GM12864 (cell line): ENCODE measurements around the gene CAMSAP2.
A peak's percentile ranks its signal among the peaks of the same experiment; 100 is the strongest.

Experiments
- DNase-seq: peaks from one replicate; pipeline ENCODE4 v3.0.0-alpha.2; 2011; ENCODE audit warnings: low read depth
- H3K4me3 ChIP-seq: 2 replicates; pipeline ENCODE4 v1.5.1; 2011; ENCODE audit warnings: mild to moderate bottlenecking, low read depth, low read length, control low read depth
- TF ChIP-seq, protein P1 (sequence below): IDR thresholded peaks from 2 replicates; pipeline ENCODE4 v1.5.1; 2011; ENCODE audit warnings: low read depth, mild to moderate bottlenecking, moderate library complexity, low read length, control low read depth, inconsistent platforms; ENCODE audit errors: missing control alignments

CAMSAP2 gene

DNA sequence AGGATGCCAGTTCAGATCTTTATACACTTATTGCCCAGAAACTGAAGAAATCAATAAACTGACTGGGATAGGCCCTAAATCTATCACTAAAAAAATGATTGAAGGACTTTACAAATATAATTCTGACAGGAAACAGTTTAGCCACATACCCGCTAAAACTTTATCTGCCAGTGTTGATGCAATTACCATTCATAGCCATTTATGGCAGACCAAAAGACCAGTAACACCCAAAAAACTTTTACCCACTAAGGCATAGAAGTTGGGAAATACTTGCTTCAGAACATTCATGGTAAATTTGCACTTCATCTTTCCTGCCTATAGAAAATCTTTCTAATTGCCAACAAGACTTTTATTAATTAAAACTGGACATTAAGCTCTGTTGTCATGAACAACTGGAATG is 119.1 kb downstream of the CAMSAP2 start:
- H3K4me3 ChIP-seq, result no peak overlapping the region
- DNase-seq, result no peak
- TF ChIP-seq, protein P1, sequence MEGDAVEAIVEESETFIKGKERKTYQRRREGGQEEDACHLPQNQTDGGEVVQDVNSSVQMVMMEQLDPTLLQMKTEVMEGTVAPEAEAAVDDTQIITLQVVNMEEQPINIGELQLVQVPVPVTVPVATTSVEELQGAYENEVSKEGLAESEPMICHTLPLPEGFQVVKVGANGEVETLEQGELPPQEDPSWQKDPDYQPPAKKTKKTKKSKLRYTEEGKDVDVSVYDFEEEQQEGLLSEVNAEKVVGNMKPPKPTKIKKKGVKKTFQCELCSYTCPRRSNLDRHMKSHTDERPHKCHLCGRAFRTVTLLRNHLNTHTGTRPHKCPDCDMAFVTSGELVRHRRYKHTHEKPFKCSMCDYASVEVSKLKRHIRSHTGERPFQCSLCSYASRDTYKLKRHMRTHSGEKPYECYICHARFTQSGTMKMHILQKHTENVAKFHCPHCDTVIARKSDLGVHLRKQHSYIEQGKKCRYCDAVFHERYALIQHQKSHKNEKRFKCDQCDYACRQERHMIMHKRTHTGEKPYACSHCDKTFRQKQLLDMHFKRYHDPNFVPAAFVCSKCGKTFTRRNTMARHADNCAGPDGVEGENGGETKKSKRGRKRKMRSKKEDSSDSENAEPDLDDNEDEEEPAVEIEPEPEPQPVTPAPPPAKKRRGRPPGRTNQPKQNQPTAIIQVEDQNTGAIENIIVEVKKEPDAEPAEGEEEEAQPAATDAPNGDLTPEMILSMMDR, result no peak

DNA sequence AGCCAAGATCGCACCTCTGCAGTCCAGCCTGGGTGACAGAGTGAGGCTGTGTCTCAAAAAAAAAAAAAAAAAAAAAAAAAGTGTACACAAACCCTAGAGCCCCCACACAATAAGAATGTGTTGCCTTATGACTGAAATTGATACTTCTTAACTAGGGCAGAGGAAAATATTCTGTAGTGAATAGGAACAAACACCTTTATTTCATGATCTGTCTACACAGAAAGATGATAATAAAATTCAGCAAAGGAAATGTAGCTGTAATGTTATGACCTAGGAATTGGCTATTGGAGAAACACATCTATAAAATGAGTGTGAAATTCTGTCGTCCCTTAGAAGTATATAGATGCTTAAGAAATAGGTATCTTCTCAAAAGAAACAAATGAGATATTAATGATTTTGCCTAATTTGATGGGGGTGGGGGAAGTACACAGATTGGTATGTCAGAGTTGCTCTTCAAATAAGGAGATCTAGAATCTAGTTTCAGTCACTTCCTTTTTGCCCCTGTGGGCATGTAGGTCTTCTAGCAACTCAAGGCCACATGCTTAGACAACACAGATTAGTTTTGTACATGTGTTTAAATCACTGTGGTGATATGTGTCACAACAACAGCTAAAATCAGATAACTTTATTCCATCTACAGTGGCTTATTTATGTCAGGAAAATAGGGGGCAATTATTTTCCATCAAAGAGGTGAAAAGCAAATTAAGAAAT is 123.4 kb downstream of the CAMSAP2 start:
- no peak overlapping the region for H3K4me3 ChIP-seq
- TF ChIP-seq, protein P1, result no peak
- peak; percentile 42 for DNase-seq

DNA sequence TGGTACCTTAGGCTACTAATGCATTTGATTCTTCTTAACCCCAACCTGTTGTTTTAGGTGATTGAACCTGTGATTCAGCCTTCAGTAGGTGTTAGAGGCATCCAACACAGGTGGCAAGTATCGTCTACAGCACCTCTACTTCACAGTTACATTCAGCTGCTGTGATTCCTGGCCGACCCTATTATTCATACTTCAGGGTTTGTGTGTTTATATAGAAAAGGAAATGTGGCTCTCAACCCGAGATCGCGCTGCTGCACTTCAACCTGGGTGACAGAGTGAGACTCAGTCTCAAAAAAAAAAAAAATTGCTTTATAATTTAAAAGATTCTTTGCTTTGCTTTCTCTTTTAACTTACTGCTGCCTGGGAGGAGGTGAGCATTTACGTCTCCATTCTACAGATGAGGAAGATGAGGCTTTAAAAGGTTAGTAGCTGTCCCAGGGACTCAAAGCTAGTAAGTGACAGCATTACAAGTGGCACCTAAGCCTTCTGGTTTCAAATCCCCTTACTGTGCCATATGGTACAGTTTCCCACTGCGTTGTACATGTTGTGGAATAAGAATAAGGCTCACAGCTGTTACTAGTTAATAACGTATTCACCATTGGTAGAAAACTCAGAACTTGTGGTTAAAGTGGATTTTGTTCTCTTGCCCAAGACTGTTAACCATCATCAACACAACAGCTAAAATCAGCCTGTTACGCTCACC is 124.2 kb downstream of the CAMSAP2 start:
- peak; percentile 43 for DNase-seq
- no peak overlapping the region; the same call in 1 of the 2 replicates for H3K4me3 ChIP-seq
- TF ChIP-seq, protein P1, result no peak

DNA sequence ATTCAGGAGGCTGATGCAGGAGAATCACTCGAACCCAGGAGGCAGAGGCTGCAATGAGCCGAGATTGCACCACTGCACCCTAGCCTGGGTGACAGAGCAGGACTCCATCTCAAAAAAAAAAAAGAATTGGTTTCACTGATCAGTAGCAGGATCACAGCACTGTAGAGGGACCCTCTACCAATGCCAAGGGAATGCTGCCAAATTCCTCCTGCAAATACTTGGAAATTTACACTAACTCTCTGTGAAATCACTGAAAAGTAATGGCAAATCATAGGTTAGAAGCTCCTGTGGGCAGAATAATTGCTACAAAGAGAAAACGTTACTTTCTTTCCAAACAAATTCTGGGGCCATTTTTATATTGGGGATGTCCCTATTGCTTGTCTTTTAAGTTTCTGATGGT is 127.4 kb downstream of the CAMSAP2 start:
- DNase-seq, result no peak
- H3K4me3 ChIP-seq, result no peak overlapping the region
- TF ChIP-seq, protein P1, result no peak

DNA sequence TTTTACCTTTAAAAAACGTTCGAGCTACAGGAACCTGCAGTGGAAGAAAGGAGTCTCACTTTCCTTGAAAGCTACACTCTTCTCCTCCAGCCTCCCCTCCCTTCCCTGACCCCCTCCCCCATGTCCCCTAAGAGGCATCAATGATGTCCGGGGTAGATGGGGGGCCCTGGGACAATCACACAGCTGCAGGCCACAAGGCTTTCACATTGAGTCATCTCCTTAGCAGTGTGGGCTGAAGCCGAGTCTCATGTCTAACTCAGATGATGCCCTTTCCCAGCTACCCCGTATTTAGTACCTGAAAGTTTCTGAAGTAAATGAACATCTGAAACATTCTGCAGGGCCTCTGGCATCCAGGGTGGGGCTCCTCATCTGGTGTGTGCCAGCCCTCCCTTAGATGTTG is 127.8 kb downstream of the CAMSAP2 start:
- TF ChIP-seq, protein P1, result no peak
- H3K4me3 ChIP-seq, result no peak overlapping the region
- DNase-seq, result peak; percentile 97

DNA sequence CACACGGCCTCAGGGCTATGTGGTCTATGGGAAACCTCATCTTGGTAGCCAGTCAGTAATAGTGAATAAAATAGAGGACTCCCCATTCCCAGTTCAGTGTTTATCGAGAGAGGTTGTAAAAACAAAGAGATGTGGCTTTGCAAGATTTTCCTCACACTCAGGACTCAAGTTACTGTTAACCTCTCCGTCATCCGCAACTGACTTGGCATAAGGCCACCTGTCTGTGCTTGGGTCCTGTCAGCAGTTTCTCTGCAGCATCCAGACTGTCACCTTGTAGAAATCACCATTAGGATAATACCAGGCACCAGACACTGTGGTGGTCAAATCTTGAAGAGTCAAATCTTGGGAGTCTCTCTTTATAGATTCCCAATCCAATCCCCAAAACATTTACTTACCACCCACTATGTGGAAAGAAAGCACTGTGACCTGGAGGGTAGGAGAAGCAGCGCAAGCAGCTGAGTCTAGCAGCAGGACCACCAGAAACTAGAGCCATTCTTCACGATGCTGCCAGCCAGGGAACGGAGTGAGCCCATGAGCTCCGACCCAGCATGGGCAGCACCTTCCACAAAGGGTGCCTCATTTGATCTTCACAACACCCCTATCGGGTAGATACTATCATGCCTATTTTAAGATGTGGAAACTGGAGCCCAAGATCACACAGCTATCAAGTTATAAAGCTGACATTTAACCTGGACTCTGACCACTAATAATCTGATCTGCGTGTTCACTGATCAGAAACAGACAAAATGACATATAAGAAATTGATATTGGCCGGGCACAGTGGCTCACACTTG is 128.5 kb downstream of the CAMSAP2 start:
- DNase-seq, result no peak
- TF ChIP-seq, protein P1, result no peak
- no peak overlapping the region; the same call in 1 of the 2 replicates for H3K4me3 ChIP-seq
